Gastrocnemius medialis (tissue), 4 donors: ENCODE results near the gene FAM53A. TPM values are rescaled to one million over a fixed set of nuclear protein-coding genes. Genes with fewer than 3 reads are reported as not detected.

Experiments
- ATAC-seq, 2 donors: fragments of 150-250 bp; one replicate each; pipeline ENCODE4 v1.9.1; 2016
- DNase-seq, 2 donors: peaks; one replicate each; pipeline ENCODE4 v3.0.0-alpha.2; 2019
- H3K27ac ChIP-seq, 4 donors: fragments of 200-600 bp; sonication (generic); 1 replicate in 1 of 4; 2 replicates in 3 of 4; pipeline ENCODE4 v1.5.1; 2016 to 2018; ENCODE audit warnings: mild to moderate bottlenecking in 2 of 4, moderate library complexity in 1 of 4
- H3K27me3 ChIP-seq, 3 donors: fragments of 200-600 bp; sonication (generic) in 2 of 3; 1 replicate in 1 of 3; 2 replicates in 2 of 3; pipeline versions ENCODE4 v1.5.1 to v1.6.0; 2016 to 2019; ENCODE audit warnings: mild to moderate bottlenecking in 1 of 3, moderate library complexity in 1 of 3
- H3K36me3 ChIP-seq, 2 donors: fragments of 200-600 bp; sonication (generic) in 1 of 2; one replicate each; pipeline ENCODE4 v1.5.1; 2017 to 2018
- H3K4me1 ChIP-seq, 2 donors: fragments of 200-600 bp; sonication (generic) in 1 of 2; one replicate each; pipeline ENCODE4 v1.5.1; 2016 to 2017; ENCODE audit warnings: mild to moderate bottlenecking in 2 of 2
- H3K4me3 ChIP-seq, 4 donors: fragments of 200-600 bp; sonication (generic) in 3 of 4; 1 replicate in 1 of 4; 2 replicates in 3 of 4; pipeline ENCODE4 v1.5.1; 2016 to 2019; ENCODE audit warnings: mild to moderate bottlenecking in 2 of 4
- H3K9me3 ChIP-seq, 3 donors: fragments of 200-600 bp; sonication (generic) in 2 of 3; 1 replicate in 1 of 3; 2 replicates in 2 of 3; pipeline ENCODE4 v1.5.1; 2016 to 2019
- CTCF ChIP-seq, 5 experiments: fragments of 450-650 bp in 3 of 5; fragments of 200-600 bp in 2 of 5; sonication (generic) in 2 of 5; IDR thresholded peaks in 4 of 5; conservative IDR thresholded peaks in 1 of 5; 1 replicate in 4 of 5; 2 replicates in 1 of 5; pipeline ENCODE4 v1.5.1; 2016 to 2019; ENCODE audit warnings: antibody characterized with exemption in 5 of 5, mild to moderate bottlenecking in 3 of 5, moderate library complexity in 3 of 5
- POLR2A ChIP-seq, 2 donors: fragments of 450-650 bp; IDR thresholded peaks; one replicate each; pipeline ENCODE4 v1.6.1; 2017; ENCODE audit warnings: antibody characterized with exemption in 2 of 2, mild to moderate bottlenecking in 2 of 2, moderate library complexity in 2 of 2
- in situ Hi-C, 4 donors: fragments of 200-750 bp; cut with MboI; loops; one replicate each; pipeline versions ENCODE4 v1.15.0 to v1.8.0; 2017; ENCODE audit warnings: low sequenced_read_pairs in 4 of 4
- intact Hi-C: fragments of 100-400 bp; cut with DNase I; formaldehyde crosslinking; loops from one replicate; pipeline ENCODE4 v1.15.1; 2023; ENCODE audit warnings: low total_unique reads
- total RNA-seq, 4 donors: library from RNA; depleted of rRNA; stranded (reverse); fragments of >200 nt; gene quantifications; one replicate each; pipeline versions ENCODE4 v1.1.0 to v1.2.3, GENCODE V29; 2016

The FAM53A gene
- total RNA-seq, 4 donors from 2014 or later = 1.8 to 5.2 (median 2.8) TPM

DNA sequence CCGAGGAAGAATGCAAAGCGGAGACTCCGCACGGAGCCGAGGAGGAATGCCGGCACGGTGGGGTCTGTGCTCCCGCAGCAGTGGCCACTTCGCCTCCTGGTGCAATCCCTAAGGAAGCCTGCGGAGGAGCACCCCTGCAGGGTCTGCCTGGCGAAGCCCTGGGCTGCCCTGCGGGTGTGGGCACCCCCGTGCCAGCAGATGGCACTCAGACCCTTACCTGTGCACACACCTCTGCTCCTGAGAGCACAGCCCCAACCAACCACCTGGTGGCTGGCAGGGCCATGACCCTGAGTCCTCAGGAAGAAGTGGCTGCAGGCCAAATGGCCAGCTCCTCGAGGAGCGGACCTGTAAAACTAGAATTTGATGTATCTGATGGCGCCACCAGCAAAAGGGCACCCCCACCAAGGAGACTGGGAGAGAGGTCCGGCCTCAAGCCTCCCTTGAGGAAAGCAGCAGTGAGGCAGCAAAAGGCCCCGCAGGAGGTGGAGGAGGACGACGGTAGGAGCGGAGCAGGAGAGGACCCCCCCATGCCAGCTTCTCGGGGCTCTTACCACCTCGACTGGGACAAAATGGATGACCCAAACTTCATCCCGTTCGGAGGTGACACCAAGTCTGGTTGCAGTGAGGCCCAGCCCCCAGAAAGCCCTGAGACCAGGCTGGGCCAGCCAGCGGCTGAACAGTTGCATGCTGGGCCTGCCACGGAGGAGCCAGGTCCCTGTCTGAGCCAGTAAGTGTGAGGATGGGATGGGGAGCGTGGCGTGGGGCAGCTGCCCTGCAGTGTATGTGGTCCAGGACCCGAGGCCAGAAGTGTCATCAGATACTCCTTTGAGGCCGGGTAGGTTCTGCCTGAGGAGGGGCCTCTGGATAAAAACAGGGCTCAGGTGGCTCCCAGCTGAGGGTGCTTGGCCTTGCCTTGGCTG, 44.2 kb upstream of the FAM53A start:
- H3K36me3 ChIP-seq = no peaks in the 10 kb centered on the region
- peaks cover 2 to 5% of the 10 kb centered on the region in 2 donors for H3K4me1 ChIP-seq
- intact Hi-C loops (loop anchor here (5.0 to 10.0 kb wide), 3 partner anchors 144 to 686 kb away; partner anchors contain the start of genes CFAP99, UVSSA and ZFYVE28), in situ Hi-C loops (loop anchor here in 3 of 4 donors (5.0 to 25.0 kb wide), 3 partner anchors 36 to 159 kb away; no protein-coding TSS in a partner anchor)
- peak overlapping the region in 2 of 4 donors; percentile 5 to 28 for H3K4me3 ChIP-seq
- no peak for ATAC-seq
- TF ChIP-seq CTCF (IDR thresholded peaks at IDR 0.05 in 4 of 5, conservative IDR thresholded peaks at IDR 0.05 in 1 of 5) = no peak
- no peak for DNase-seq
- peak overlapping the region in 3 of 4 donors; percentile 60 to 65 (median 61) for H3K27ac ChIP-seq
- H3K27me3 ChIP-seq = no peaks in the 10 kb centered on the region
- no peaks in the 10 kb centered on the region for H3K9me3 ChIP-seq

DNA sequence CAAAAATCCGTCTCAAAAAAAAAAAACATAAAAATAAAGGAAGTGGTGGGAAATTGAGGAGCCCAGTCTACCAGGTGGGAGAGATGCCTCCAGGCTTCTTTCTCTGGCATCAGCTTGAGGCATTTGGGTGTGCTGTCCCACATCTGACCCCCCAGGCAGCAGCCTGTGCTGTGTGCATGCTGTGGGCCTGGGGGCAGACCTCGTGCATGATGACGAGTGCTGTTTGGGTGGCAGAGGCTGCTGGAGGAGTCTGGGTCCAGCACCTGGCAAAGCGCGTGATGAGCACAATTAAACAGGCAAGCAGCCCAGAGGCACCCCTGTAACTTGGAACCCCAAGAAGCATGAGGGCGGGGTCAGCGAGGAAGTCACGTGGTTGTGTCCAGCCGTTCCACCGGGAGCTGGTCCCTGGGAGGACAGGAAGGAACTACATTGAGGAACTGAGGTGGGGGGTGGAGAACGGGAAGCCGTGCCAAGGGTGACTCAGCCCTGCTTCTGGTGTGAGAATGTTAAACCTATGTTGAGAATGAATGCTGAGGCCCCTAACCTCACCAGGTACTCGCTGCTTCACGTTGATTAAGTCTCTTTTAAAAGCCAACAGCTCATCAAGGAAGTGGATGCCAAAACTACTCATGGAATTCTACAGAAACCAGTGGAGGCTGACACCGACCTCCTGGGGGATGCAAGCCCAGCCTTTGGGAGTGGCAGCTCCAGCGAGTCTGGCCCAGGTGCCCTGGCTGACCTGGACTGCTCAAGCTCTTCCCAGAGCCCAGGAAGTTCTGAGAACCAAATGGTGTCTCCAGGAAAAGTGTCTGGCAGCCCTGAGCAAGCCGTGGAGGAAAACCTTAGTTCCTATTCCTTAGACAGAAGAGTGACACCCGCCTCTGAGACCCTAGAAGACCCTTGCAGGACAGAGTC, 43.3 kb upstream of the FAM53A start:
- ATAC-seq (no peak), DNase-seq (peak; percentile 39 to 45)
- H3K27me3 ChIP-seq = no peaks in the 10 kb centered on the region
- peak overlapping the region in 3 of 4 donors; percentile 60 to 65 (median 61) for H3K27ac ChIP-seq
- TF ChIP-seq CTCF (IDR thresholded peaks at IDR 0.05 in 4 of 5, conservative IDR thresholded peaks at IDR 0.05 in 1 of 5) = no peak
- TF ChIP-seq POLR2A (IDR thresholded peaks at IDR 0.05) = no peak
- peaks cover 2 to 5% of the 10 kb centered on the region in 2 donors for H3K4me1 ChIP-seq
- H3K36me3 ChIP-seq = no peaks in the 10 kb centered on the region
- in situ Hi-C loops (loop anchor here in 3 of 4 donors (5.0 to 25.0 kb wide), 3 partner anchors 35 to 160 kb away; no protein-coding TSS in a partner anchor), intact Hi-C loops (loop anchor here (2.0 to 10.0 kb wide), 4 partner anchors 19 to 687 kb away; partner anchors contain the start of genes CFAP99, UVSSA and ZFYVE28)
- H3K4me3 ChIP-seq = peak overlapping the region; percentile 5 to 28 (median 26)
- no peaks in the 10 kb centered on the region for H3K9me3 ChIP-seq

GRCh38 chr4:1726146-1726934, 42.2 kb upstream of the FAM53A start:
- ATAC-seq (peak; percentile 67 to 74), DNase-seq (peak; percentile 64 to 88)
- intact Hi-C loops (loop anchor here (1.0 to 10.0 kb wide), 5 partner anchors 18 to 688 kb away; partner anchors contain the start of genes CFAP99, UVSSA and ZFYVE28), in situ Hi-C loops (loop anchor here in 3 of 4 donors (5.0 to 25.0 kb wide), 3 partner anchors 34 to 161 kb away; no protein-coding TSS in a partner anchor)
- H3K4me1 ChIP-seq = peaks cover 9 to 11% of the 10 kb centered on the region in 2 donors
- H3K27me3 ChIP-seq = no peaks in the 10 kb centered on the region
- peak overlapping the region in 3 of 4 donors; percentile 35 to 65 (median 61) for H3K27ac ChIP-seq
- H3K4me3 ChIP-seq = no peak overlapping the region
- no peak for TF ChIP-seq POLR2A (IDR thresholded peaks at IDR 0.05)
- peak; percentile 86 to 98 (median 93) for TF ChIP-seq CTCF (IDR thresholded peaks at IDR 0.05 in 4 of 5, conservative IDR thresholded peaks at IDR 0.05 in 1 of 5)
- H3K9me3 ChIP-seq = no peaks in the 10 kb centered on the region
- no peaks in the 10 kb centered on the region for H3K36me3 ChIP-seq
